Stimulated activated naive B cell treated with anti-CD40 and anti-IgM and Interleukin-4, amounts not matched to agents 10 μg/mL and 1 μg/mL and 100 μg/mL, for 72 hours (primary cell): ENCODE results near the gene TMEM272.

ENCODE experiments used
- ATAC-seq, 2 donors: fragments of 150-1000 bp; cut with Tn5 transposase; replicated peaks; 2 replicates each; pipeline ENCODE4 v1.10.0; 2021; ENCODE audit warnings: moderate library complexity in 1 of 2
- DNase-seq: peaks from one replicate; pipeline ENCODE4 v3.0.0; 2021
- H3K27ac Mint-ChIP-seq: one replicate; pipeline ENCODE4 v1.8.0; 2022; ENCODE audit warnings: mild to moderate bottlenecking, mixed read lengths
- H3K27me3 Mint-ChIP-seq, 2 donors: one replicate each; pipeline ENCODE4 v1.8.0; 2022; ENCODE audit warnings: mixed read lengths in 2 of 2
- H3K36me3 Mint-ChIP-seq, 2 donors: one replicate each; pipeline ENCODE4 v1.8.0; 2022; ENCODE audit warnings: mixed read lengths in 2 of 2, mild to moderate bottlenecking in 1 of 2
- H3K4me1 Mint-ChIP-seq, 2 donors: one replicate each; pipeline ENCODE4 v1.8.0; 2022; ENCODE audit warnings: mixed read lengths in 2 of 2, mild to moderate bottlenecking in 1 of 2
- H3K4me3 Mint-ChIP-seq, 2 donors: one replicate each; pipeline ENCODE4 v1.8.0; 2022; ENCODE audit warnings: mild to moderate bottlenecking in 2 of 2, mixed read lengths in 2 of 2, moderate library complexity in 1 of 2
- H3K9me3 Mint-ChIP-seq, 2 donors: one replicate each; pipeline ENCODE4 v1.8.0; 2022; ENCODE audit warnings: mixed read lengths in 2 of 2, mild to moderate bottlenecking in 1 of 2

TMEM272 gene

GRCh38 chr13:51814825-51815650 lies 29.9 kb downstream of the TMEM272 start:
- Mint-ChIP-seq H3K4me1 (peaks cover 53 to 54% of the 10 kb centered on the region in 2 donors), H3K27ac (peak overlapping the region; percentile 63), H3K9me3 (no peaks in the 10 kb centered on the region), H3K36me3 (no peaks in the 10 kb centered on the region), H3K4me3 (peak overlapping the region; percentile 63), H3K27me3 (no peaks in the 10 kb centered on the region)
- DNase-seq: peak; percentile 77
- ATAC-seq: peak; percentile 70 to 76

- Mint-ChIP-seq H3K27ac (no peak overlapping the region), H3K27me3 (no peaks in the 10 kb centered on the region), H3K4me3 (no peak overlapping the region), H3K4me1 (peaks cover 44 to 45% of the 10 kb centered on the region in 2 donors), H3K36me3 (peaks cover 0 to 4% of the 10 kb centered on the region in 2 donors), H3K9me3 (no peaks in the 10 kb centered on the region)
- DNase-seq (no peak), ATAC-seq (no peak)
Observed at GRCh38 chr13:51814071-51814470, 30.9 kb downstream of the TMEM272 start.

- peak overlapping the region in 1 of 2 donors; percentile 60 for H3K4me3 Mint-ChIP-seq
- H3K9me3 Mint-ChIP-seq: no peaks in the 10 kb centered on the region
- peak overlapping the region; percentile 59 for H3K27ac Mint-ChIP-seq
- peaks cover 0 to 4% of the 10 kb centered on the region in 2 donors for H3K36me3 Mint-ChIP-seq
- ATAC-seq (peak; percentile 52 to 83), DNase-seq (peak; percentile 62)
- H3K4me1 Mint-ChIP-seq: peaks cover 30 to 32% of the 10 kb centered on the region in 2 donors
- no peaks in the 10 kb centered on the region for H3K27me3 Mint-ChIP-seq
Observed at GRCh38 chr13:51811920-51812451, 33.0 kb downstream of the TMEM272 start.

GRCh38 chr13:51811046-51811445 lies 33.9 kb downstream of the TMEM272 start:
- peaks cover 32 to 38% of the 10 kb centered on the region in 2 donors for H3K4me1 Mint-ChIP-seq
- no peaks in the 10 kb centered on the region for H3K27me3 Mint-ChIP-seq
- peaks cover 0 to 4% of the 10 kb centered on the region in 2 donors for H3K36me3 Mint-ChIP-seq
- no peaks in the 10 kb centered on the region for H3K9me3 Mint-ChIP-seq
- no peak for DNase-seq
- peak overlapping the region; percentile 59 for H3K27ac Mint-ChIP-seq
- no peak overlapping the region for H3K4me3 Mint-ChIP-seq
- no peak for ATAC-seq

GRCh38 chr13:51808811-51809210 lies 36.2 kb downstream of the TMEM272 start:
- ATAC-seq (no peak), DNase-seq (no peak)
- Mint-ChIP-seq H3K4me1 (peaks cover 31 to 48% of the 10 kb centered on the region in 2 donors), H3K27me3 (no peaks in the 10 kb centered on the region), H3K27ac (no peak overlapping the region), H3K36me3 (peaks cover 0 to 8% of the 10 kb centered on the region in 2 donors), H3K9me3 (no peaks in the 10 kb centered on the region), H3K4me3 (no peak overlapping the region)

GRCh38 chr13:51807041-51807440 lies 37.9 kb downstream of the TMEM272 start:
- H3K4me1 Mint-ChIP-seq: peaks cover 30 to 59% of the 10 kb centered on the region in 2 donors
- DNase-seq: no peak
- H3K27ac Mint-ChIP-seq: peak overlapping the region; percentile 49
- no peaks in the 10 kb centered on the region for H3K27me3 Mint-ChIP-seq
- no peak overlapping the region for H3K4me3 Mint-ChIP-seq
- H3K9me3 Mint-ChIP-seq: no peaks in the 10 kb centered on the region
- no peak for ATAC-seq
- peaks cover 0 to 8% of the 10 kb centered on the region in 2 donors for H3K36me3 Mint-ChIP-seq

GRCh38 chr13:51806566-51806965 lies 38.4 kb downstream of the TMEM272 start:
- H3K27me3 Mint-ChIP-seq: no peaks in the 10 kb centered on the region
- H3K27ac Mint-ChIP-seq: no peak overlapping the region
- ATAC-seq (no peak), DNase-seq (no peak)
- H3K9me3 Mint-ChIP-seq: no peaks in the 10 kb centered on the region
- H3K4me1 Mint-ChIP-seq: peaks cover 30 to 59% of the 10 kb centered on the region in 2 donors
- no peak overlapping the region for H3K4me3 Mint-ChIP-seq
- H3K36me3 Mint-ChIP-seq: peaks cover 0 to 8% of the 10 kb centered on the region in 2 donors

- Mint-ChIP-seq H3K4me3 (no peak overlapping the region), H3K27me3 (no peaks in the 10 kb centered on the region), H3K4me1 (peaks cover 31 to 59% of the 10 kb centered on the region in 2 donors), H3K9me3 (no peaks in the 10 kb centered on the region), H3K36me3 (peaks cover 0 to 8% of the 10 kb centered on the region in 2 donors), H3K27ac (no peak overlapping the region)
- ATAC-seq: no peak
- DNase-seq: no peak
Observed at GRCh38 chr13:51805925-51806324, 39.1 kb downstream of the TMEM272 start.

- H3K36me3 Mint-ChIP-seq: peaks cover 0 to 8% of the 10 kb centered on the region in 2 donors
- H3K27me3 Mint-ChIP-seq: no peaks in the 10 kb centered on the region
- peak overlapping the region; percentile 93 to 94 for H3K4me3 Mint-ChIP-seq
- DNase-seq (no peak), ATAC-seq (no peak)
- no peaks in the 10 kb centered on the region for H3K9me3 Mint-ChIP-seq
- H3K27ac Mint-ChIP-seq: peak overlapping the region; percentile 51
- peaks cover 29 to 55% of the 10 kb centered on the region in 2 donors for H3K4me1 Mint-ChIP-seq
Observed at GRCh38 chr13:51805313-51805712, 39.7 kb downstream of the TMEM272 start.

- Mint-ChIP-seq H3K4me1 (peaks cover 29 to 55% of the 10 kb centered on the region in 2 donors), H3K9me3 (no peaks in the 10 kb centered on the region), H3K4me3 (peak overlapping the region; percentile 93 to 94), H3K36me3 (peaks cover 0 to 4% of the 10 kb centered on the region in 2 donors), H3K27ac (peak overlapping the region; percentile 97), H3K27me3 (no peaks in the 10 kb centered on the region)
- DNase-seq (no peak), ATAC-seq (peak in 1 of 2 donors; percentile 13)
Observed at GRCh38 chr13:51804295-51805172, 40.4 kb downstream of the TMEM272 start.

- Mint-ChIP-seq H3K4me3 (peak within 1 kb of the TSS; percentile 93 to 94), H3K36me3 (peaks cover 0 to 4% of the 10 kb centered on the region in 2 donors), H3K27ac (peak within 1 kb of the TSS; percentile 99), H3K27me3 (no peaks in the 10 kb centered on the region), H3K4me1 (peaks cover 29 to 55% of the 10 kb centered on the region in 2 donors), H3K9me3 (no peaks in the 10 kb centered on the region)
- ATAC-seq (peak; percentile 80 to 87), DNase-seq (peak; percentile 79)
Observed at GRCh38 chr13:51803422-51804294, 41.3 kb downstream of the TMEM272 start, which contains the start of gene DHRS12. DHRS12 (minus strand) TSS chr13:51804163; CDS start chr13:51799659, 4,504 bp downstream.

GRCh38 chr13:51802631-51803418 lies 42.2 kb downstream of the TMEM272 start:
- peaks cover under 1 to 6% of the 10 kb centered on the region in 2 donors for H3K36me3 Mint-ChIP-seq

More at GRCh38 chr13:51802631-51803418, 42.2 kb downstream of the TMEM272 start:
- Mint-ChIP-seq H3K4me1 (peaks cover 29 to 58% of the 10 kb centered on the region in 2 donors), H3K27ac (peak overlapping the region; percentile 99), H3K27me3 (no peaks in the 10 kb centered on the region), H3K9me3 (no peaks in the 10 kb centered on the region), H3K4me3 (peak overlapping the region; percentile 93 to 94)
- no peak for ATAC-seq
- DNase-seq: no peak
